HG02840 (cell line): ENCODE measurements around the gene SRGAP3.

Source experiments
- ATAC-seq: cut with Tn5 transposase; IDR thresholded peaks from one replicate; pipeline ENCODE4 v1.9.1; 2021; ENCODE audit warnings: mild to moderate bottlenecking, moderate library complexity, moderate number of reproducible peaks; ENCODE audit not compliant: unreplicated experiment, low FRiP score

SRGAP3 gene

GRCh38 chr3:9204253-9204992 lies 45.0 kb downstream of the SRGAP3 start:
- no peak for ATAC-seq

DNA sequence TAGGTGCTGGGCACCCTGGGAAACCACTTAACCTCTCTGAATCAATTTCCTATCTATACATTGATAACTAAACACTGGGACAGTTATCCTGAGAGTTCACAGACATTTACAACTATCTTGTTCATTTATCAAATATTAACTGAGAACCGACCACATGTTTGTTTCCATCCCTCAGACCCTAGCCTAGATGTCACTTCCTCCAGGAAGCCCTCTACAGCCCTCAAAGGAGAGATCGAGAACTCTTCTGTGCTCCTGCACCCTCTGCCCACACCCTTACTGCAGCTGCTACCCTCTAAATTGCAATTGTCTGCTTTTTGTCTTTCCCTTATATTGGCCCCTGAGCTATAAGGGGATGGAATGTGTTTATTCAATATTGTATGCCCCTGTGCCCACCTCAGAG lies 46.1 kb downstream of the SRGAP3 start:
- ATAC-seq, result no peak

- no peak for ATAC-seq
Measured at GRCh38 chr3:9202546-9202945, 46.9 kb downstream of the SRGAP3 start.

DNA sequence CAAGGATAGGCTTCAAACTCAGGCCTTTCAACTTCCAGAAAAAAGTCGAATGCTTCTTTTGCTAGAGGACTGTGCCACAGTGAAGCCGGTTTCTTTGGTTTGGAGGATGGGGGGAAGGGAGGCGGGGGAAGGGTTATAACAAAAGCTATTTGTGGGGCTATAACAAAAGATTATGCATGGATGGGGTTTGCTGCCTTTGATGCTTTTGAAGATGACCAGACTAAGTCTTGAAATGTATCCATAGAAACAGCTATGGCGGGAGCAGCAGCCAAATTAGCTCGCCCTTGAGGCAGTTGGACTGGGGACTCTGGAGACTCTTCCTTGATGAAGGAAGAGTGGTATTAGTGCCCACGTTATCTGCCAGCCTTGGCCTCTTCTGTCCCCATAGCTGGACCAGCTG lies 47.5 kb downstream of the SRGAP3 start:
- ATAC-seq, result no peak

- no peak for ATAC-seq
Measured at GRCh38 chr3:9201266-9201665, 48.2 kb downstream of the SRGAP3 start.

- no peak for ATAC-seq
Measured at GRCh38 chr3:9199775-9200174, 49.7 kb downstream of the SRGAP3 start.

DNA sequence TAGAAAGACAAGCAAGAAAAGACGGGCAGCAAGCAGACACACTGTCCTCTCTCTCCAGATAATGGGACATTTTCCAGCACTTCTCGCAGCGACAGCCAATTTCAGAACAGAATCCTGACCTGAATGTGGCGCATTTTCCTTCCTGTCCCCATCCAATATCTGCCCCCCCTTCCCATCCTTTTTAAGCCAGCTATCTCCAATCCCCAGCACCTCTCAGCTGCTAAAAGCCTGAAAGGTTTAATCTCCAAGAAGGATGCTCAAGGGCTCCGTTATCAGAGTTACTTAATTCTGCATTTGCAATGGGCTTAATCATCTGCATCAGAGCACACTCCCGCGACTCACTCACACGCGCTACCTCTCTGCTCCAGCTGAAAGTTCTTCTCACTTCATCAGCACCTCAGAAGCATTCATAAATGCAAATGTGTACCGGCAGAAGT lies 50.5 kb downstream of the SRGAP3 start:
- no peak for ATAC-seq

DNA sequence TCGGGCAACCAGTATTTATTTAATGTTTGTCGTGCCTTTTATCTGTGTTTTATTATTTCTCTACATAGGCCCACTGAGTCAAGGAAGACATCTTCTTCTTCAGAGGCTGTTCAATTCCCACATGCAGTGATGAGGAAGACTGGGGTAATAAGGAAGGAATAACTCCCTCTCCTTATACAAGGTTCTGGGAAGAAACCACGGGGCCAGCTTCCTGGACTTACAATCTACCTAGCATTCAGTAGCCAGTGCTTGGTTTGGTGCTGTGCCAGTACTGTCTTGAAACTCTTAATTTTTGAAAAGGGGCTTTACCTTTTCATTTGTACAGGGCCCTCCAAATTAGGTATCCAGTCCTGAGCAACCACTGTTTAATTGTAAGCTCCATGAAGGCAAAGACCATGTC lies 51.2 kb downstream of the SRGAP3 start:
- ATAC-seq, result no peak

GRCh38 chr3:9196020-9196419 lies 53.4 kb downstream of the SRGAP3 start:
- no peak for ATAC-seq

- ATAC-seq, result no peak
Measured at GRCh38 chr3:9195390-9195789, 54.1 kb downstream of the SRGAP3 start.

DNA sequence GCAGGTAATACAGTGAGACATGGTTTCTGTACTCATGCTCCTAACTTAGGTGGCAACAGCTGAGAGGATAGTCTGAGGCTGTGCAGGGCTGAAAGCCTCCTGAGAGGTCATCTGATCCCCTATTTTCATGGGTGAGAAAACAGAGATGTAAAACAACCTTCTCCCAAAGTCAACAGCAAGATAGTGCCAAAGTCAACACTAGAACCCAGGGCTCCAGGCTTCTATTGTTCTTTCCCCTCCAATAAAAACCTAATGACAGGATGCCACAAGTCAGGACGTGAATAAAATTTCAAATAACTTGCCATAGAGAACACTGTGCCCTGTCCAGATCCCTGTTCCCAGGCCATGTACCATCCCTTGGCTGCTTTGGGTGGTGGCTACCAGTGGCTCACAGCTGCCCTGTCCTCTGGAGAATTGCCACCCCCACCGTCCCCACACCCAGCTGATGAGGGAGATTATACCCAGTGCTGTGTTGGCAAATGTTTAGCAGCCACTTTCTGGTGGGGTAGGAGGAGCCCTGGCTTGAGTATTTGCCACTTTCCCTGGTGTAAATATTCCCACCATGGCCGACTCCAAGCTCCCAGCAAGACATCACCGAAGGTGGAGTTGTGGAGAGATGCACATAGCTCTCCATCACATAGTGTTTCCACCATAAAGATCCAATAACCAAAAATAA lies 54.8 kb downstream of the SRGAP3 start:
- ATAC-seq, result no peak

DNA sequence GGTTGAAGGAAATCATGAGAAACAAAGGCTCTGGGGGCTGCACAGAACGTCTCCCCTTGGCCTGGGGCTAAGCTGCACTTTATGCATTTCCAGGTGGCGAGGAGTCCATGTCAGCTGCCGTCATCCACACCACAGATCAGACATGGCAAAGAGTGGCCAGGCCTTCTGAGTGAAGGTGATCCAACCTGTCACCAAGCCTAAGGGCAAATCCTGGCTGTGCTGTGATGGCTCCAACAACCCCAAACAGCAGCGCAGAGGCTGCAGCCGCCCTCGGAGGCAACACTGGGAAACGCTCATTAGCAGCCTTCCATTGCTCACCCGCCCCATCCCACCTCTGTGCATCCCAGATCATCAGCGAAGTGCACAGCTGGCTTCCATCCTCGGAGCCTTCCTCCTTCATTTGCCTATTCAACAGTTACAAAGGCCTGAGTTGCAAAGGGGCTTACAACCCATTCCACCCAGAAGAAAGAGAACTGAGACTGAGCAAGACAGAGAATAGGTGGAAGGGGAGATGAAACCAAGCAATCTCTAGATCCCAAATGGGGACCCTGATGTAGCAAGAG lies 55.7 kb downstream of the SRGAP3 start:
- no peak for ATAC-seq

DNA sequence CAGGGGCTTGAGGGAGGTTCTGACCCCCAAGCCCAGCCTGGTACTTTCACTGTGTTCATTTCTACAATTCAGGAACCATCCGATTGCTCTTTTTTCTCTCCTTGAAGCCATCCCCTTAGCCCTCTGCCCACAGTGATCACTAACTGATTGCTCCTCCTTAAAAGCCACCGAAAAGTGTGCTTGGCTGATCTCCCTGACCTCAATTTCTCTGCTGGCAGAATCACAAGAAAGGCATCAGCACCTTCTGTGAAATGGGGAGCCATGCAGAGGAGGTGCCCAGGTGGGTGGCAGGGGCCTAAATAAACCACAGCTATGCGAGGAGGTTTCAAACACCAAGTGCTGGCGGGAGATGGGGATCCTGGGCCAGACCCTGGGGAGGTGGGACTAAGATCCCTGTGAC lies 56.2 kb downstream of the SRGAP3 start:
- ATAC-seq, result no peak

GRCh38 chr3:9192248-9193025 lies 57.0 kb downstream of the SRGAP3 start:
- ATAC-seq, result no peak

DNA sequence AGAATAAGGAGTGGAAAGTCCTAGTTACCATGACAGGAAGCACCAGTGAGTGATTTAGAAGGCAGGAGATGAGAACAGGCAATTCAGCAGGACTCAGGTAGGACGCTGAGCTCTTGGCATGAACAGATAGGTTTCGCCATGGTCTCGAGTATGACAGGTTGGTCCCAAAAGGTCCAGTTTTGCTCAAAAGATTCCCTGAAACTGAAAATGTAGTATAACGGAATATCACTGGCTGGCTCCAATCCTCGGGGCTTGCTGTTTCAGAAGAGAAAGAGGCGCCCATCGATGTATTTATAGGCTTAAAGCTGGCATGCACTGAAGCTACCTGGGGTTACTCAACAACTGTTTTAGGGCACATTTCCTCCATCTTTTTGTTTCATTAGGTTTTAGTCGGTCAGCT lies 59.2 kb downstream of the SRGAP3 start:
- no peak for ATAC-seq

- no peak for ATAC-seq
Measured at GRCh38 chr3:9188583-9188982, 60.9 kb downstream of the SRGAP3 start.

- no peak for ATAC-seq
Measured at GRCh38 chr3:9185701-9186100, 63.7 kb downstream of the SRGAP3 start.

DNA sequence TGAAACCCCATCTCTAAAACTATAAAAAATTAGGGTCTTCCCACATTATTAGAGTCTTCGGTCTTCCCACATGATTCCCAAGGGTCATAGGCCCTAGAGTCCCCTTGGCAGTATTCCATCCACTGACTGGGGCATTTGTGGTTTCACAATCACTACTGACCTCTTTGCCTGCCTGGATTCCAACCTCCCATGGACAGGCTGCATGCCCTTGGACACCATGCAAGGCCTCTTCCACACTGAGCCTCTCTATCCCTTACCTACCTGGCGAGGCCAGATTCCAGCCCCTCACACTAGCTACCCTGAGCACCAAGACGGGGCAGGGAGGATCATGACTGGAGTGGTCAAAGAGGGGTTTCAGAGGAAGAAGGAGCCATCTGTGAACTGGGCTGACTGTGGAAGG lies 64.4 kb downstream of the SRGAP3 start:
- no peak for ATAC-seq

DNA sequence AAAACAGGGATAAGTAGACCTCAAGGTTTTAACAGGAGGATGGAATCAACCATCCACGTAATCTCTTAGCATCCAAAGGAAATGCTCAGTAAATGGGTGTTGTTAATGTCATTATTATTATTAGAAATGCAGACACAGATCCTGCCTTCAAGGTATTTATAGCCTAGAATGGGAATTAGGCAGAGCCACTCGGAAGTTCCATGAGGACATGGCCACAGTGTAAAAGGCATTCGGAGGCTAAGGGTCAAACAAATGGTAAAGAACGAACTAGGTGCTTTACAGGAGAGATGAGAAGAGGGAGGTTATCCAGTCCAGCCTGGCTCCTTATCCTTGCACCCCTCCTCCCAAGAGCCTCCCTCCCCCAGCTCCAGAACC lies 65.0 kb downstream of the SRGAP3 start:
- no peak for ATAC-seq

- ATAC-seq, result no peak
Measured at GRCh38 chr3:9183811-9184460, 65.5 kb downstream of the SRGAP3 start.

DNA sequence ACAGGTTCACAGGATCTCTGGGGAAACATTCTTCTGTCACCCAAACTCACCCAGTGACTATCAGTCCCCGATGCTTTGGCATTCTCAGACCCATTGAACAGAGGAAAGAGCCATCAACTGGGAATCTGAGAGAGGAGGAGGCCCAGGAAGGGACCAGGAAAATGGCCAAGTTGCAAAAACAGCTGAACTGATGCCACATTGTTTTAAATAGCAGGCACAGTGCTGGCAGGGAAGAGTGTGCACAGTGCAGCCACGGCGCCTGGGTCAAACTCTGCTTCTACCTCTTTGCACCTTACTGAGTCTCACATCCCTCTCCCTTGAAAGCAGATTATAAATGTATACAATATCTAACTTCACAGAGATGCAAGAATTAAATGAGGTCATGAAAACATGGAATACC lies 66.4 kb downstream of the SRGAP3 start:
- no peak for ATAC-seq
